GM18526 (cell line): ENCODE data around the gene FBXO42.
A peak's percentile ranks its signal among the peaks of the same experiment; 100 is the strongest.

ENCODE experiments used
- POLR2A ChIP-seq: IDR thresholded peaks from 3 replicates; pipeline ENCODE4 v1.6.1; 2011; ENCODE audit not compliant: insufficient read length; ENCODE audit errors: extremely low read depth

The FBXO42 gene

DNA sequence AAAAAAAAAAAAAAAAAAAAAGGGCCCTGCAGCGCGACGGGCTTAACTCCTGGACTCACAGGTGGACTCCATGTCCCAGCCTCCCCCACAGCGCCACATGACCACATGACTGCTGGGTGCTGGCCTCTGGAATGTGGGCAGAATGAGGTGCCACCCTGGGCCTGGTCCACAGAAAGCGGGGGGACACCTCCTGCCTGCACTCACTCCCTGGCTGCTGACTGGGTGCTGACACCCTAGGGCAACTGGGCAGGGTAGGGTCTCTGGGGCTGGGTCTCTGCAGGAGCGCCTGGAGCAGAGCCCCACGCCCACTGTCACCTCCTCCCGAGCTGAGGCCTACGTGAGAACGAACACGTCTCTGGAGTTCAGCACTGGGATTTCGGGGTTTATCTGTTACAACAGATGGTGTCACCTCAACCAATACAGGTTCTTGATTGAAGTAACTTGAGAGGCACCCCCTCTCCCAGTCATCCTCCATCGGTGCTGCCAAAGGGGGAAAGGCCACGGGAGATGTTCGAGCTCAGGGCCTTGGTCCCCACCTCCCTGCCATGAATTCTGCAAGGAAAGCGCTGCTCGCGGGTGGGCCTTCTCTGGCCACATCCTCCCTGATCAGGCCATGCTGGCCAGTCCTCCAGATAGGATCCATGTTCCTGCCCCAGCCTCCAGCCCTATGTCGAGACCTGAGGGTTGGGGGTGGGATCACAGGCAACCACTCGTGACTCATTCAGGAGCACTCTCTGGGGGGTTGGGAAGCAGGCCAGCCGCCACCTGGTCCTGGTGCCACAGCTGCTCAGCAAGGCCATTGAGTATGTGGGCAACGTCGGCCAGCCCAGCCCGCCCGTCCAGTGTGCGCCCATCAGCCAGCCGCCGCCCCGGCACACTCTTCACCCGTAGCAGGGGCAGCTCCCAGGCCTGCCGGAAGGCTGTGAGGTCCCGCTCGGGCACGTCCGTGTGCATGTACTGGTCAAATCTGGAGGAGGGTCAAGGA lies 120.7 kb downstream of the FBXO42 start:
- no peak for TF ChIP-seq POLR2A

DNA sequence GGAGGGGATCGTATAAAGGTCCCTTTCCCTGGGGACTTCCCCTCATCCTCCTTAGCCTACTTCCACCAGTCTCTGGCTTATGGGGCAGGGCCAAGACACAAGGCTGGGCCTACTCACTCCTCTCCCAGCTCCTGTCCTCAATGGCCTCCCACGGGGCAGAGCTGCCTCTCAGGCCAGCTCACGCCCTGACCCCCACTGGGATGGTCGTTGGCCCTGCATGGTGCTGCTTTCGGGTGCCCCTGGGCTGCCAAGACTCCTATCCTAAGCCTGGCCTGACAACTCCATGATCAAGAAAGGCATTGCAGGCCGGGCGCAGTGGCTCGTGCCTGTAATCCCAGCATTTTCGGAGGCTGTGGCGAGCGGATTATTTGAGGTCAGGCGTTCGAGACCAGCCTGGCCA lies 121.5 kb downstream of the FBXO42 start:
- TF ChIP-seq POLR2A = no peak

DNA sequence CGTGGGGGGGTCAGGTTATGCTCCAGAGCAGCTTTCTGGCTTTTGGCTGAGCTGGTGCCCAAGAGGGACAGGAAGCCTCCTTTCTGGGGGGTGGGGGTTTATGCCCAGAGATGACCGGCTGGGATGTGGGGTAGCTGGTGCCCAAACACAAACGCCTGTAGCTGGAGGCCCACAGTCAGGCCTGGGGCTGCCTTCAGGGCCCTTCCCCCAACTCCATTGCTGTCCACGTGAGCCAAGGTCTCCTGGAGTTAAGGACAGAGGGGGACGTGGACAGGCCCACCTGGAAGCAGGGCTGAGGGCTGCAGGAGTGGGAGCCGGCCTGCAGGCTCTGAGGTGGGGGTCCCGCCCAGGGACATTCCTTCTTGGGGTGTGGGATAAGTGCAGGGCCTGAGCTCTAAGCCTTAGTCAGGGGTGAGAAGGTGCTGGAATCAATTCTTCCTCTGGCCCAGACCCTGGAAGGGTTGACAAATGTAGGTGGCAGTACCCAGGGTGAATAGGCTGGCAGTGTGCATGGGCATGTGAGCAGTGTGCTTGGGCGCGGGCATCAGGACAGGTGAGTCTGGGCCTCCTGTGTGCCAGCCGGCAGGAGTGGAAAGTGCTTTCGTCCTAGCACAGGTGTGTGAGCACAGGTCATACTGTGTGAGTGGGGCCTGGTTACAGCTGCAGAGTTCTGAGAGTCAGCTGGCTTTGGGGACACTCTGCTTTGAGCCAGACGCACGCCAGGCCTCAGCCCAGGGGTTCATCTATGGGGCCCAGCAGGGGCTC lies 122.1 kb downstream of the FBXO42 start:
- TF ChIP-seq POLR2A = no peak

- TF ChIP-seq POLR2A = no peak
Measured at GRCh38 chr1:16226490-16227179, 125.6 kb downstream of the FBXO42 start.

- TF ChIP-seq POLR2A = no peak
Measured at GRCh38 chr1:16226129-16226489, 126.2 kb downstream of the FBXO42 start.

- TF ChIP-seq POLR2A = no peak
Measured at GRCh38 chr1:16224472-16224871, 127.8 kb downstream of the FBXO42 start.

DNA sequence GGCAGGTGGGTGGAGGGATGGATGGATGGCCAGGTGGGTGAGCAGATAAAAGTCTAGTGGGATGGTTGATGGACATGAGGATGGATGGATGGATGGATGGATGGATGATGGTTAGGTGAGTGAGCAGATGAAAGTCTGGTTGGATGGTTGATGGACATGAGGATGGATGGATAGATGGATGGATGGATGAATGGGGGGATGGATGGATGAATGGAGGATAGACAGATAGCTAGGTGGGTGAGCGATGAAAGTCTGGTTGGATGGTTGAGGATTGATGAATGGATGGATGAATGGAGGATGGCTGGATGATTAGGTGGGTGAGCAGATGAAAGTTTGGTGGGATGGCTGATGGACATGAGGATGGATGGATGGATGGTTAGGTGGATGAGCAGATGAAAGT lies 130.8 kb downstream of the FBXO42 start:
- TF ChIP-seq POLR2A = no peak

DNA sequence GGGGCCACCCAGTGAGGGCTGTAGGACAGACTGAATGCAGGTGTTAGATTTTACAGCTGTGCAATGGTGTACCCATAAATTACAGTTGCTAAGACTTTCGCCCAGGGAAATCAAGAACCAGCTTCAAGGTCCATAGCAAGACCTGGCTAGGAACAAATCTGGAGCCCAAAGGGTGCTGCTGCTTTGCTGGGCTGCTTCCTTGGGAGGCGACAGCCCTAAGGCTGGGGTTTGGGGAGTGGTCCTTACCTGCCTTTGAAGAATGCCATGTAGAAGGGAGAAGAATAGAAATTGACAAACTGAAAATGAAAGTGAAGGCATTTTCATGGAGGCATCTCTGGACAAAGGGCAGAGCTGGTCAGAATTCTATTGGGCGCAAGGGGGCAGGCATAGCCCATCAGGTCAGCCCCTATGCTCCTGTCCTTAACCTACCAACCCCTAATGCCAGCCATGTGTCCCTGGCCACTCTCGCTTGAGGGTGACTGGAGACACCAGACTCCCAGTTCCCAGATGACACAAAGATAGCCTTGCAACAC lies 132.2 kb downstream of the FBXO42 start:
- no peak for TF ChIP-seq POLR2A

DNA sequence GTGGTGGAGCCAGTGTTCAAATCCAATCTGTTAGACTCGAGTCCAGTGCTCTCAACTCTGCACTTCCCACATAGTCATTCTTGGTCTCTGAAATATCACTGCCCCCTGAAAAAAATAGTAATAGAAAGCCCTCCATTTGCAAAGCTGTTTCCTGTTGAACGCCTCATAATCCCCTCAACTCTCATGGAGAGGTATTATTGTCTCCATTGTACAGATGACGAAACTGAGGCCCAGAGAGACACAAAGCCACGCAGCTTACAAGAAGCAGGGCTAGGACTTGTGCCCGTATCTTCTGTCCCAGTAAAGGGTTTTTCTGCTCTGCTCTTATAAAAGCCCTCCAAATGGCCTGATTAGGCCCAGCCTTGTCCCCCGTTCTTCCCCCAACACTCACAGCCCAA lies 133.6 kb downstream of the FBXO42 start:
- TF ChIP-seq POLR2A = no peak

DNA sequence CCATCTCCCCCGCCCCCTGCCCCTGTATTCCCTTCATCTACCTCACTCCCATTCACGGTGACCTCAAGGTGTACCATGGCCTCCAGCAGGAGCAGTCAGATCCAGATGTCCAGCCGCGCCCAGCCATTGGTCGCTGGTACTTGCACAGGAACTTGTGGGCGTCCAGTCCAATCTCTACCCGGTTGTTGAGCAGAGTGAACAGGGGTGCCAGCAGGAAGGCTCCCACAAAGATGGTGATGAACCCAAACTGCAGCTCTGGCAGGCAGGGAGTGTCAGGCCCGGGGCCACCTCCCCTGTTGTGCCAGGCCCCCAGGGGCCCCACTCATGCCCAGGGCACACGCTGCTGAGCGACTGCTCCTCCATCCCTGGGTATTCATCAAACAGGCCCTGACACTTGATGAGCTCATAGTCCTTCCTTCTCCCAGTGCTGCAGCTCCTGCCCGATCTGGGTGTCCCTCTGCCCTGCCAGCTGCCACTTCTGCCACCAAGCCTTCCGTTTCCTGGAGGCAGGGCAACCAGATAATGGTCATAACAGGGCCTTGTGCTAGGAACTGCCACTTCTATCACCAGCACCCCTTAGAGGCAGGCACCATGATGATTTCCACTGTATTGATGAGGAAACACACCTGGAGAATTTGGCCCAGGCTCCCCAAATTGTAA lies 134.1 kb downstream of the FBXO42 start:
- TF ChIP-seq POLR2A = no peak

DNA sequence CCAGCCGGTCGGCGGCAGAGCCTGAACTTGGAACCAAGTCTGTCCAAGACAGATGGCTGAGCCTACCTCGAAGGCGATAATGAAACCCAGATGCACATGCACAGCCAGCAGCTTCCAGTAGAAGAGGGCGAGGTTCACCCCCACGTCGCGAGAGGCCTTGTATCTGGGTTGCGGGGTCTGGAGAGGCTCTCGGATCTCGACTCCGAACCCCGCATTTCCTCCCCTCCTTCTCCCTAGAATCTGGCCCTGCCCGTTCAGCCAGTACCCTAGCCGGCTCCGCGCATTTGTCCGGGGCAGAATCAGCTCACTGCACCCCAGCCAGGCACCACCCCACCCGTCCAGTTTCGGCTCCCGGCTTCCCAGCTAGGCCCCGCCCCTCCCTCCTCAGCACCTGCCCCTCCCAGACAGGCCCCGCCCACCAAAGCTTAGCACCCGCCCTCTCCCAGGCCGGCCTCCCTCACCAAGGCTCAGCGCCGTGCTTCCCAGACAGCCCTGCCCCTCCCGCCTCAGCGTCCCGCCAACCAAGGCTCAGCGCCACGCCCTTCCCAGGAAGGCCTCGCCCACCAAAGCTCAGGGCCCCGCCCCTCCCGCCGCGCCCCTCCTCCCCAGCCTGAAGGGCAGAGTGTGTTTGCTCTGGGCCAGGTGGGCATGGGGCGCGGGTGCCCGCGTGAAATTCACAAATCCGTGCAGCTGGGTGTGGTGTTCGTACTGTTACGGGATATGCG lies 135.1 kb downstream of the FBXO42 start:
- peak; percentile 50 for TF ChIP-seq POLR2A

- TF ChIP-seq POLR2A = no peak
Measured at GRCh38 chr1:16215882-16216753, 136.2 kb downstream of the FBXO42 start.

DNA sequence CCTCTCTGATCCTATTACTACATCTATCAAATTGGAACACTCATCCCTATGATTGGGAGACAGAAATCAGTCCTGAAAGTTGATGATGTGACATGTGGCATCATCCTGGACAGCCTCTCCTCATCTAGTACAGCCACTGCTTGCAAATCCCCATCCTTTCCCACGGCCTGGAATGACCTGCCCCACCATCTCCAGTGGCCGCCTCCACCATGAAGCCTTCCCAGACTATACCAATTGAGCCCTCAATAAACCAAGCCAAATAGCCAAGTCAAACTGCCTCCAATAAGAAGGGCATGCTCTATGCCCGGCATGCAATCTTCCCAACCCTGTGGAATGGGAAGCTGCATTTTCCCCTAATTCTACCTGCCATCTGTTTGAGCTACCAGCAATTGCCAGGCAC lies 139.3 kb downstream of the FBXO42 start:
- no peak for TF ChIP-seq POLR2A

- no peak for TF ChIP-seq POLR2A
Measured at GRCh38 chr1:16212251-16212961, 139.9 kb downstream of the FBXO42 start, which contains the start of gene ARHGEF19. Gene ARHGEF19 (minus strand): TSS chr1:16212652. CDS start chr1:16209054, 3,598 bp downstream.
